Endothelial cell of umbilical vein (primary cell): ENCODE measurements around the gene CHGA. TPM values are rescaled to one million over a fixed set of nuclear protein-coding genes. Genes with fewer than 3 reads are reported as not detected.

ENCODE experiments used
- BruUV-seq: library from RNA; stranded (reverse); fragments of 400-500 nt; replicated peaks from 2 replicates; lab custom pipeline; 2021; lab: Mats Ljungman, UMichigan
- CTCF ChIA-PET: fragments of 300-600, 350-600 bp; sonication (Branson Sonifier 250); formaldehyde crosslinking; loops from one replicate; lab custom pipeline; 2021; ENCODE audit warnings: antibody characterized with exemption, inconsistent platforms; lab: Charles Lee
- POLR2A ChIA-PET: fragments of 300-600, 350-600 bp; sonication (Branson Sonifier 250); formaldehyde crosslinking; loops from one replicate; lab custom pipeline; 2021; ENCODE audit warnings: antibody characterized with exemption, inconsistent platforms; lab: Charles Lee
- DNase-seq: peaks from one replicate; pipeline ENCODE4 v3.0.0-alpha.2; 2011; ENCODE audit warnings: low read depth, low spot score
- FAIRE-seq: peaks from 2 replicates; lab custom pipeline; 2011; peaks lifted over from hg19 to GRCh38; lab: Jason Lieb, UNC
- H2AFZ ChIP-seq: 2 replicates; pipeline ENCODE4 v1.6.0; 2012; ENCODE audit warnings: low read depth, low read length, control low read depth, inconsistent platforms
- H3K27ac ChIP-seq: 2 replicates; pipeline ENCODE4 v1.5.1; 2011; ENCODE audit warnings: low read depth, mild to moderate bottlenecking, control low read depth, low read length, moderate library complexity; ENCODE audit not compliant: insufficient read depth
- H3K27me3 ChIP-seq, 2 experiments: 2 replicates each; pipeline versions ENCODE4 v1.6.0 to v1.6.1; 2011; ENCODE audit warnings: low read length in 2 of 2, mixed read lengths in 1 of 2; ENCODE audit not compliant: control insufficient read depth in 2 of 2, insufficient read depth in 2 of 2
- H3K36me3 ChIP-seq, 2 experiments: 2 replicates in 1 of 2; 3 replicates in 1 of 2; pipeline ENCODE4 v1.5.1; 2011; ENCODE audit warnings: low read length in 2 of 2, mild to moderate bottlenecking in 1 of 2, moderate library complexity in 1 of 2; ENCODE audit not compliant: control insufficient read depth in 2 of 2, insufficient read depth in 2 of 2; ENCODE audit errors: extremely low read depth in 1 of 2
- H3K4me1 ChIP-seq: 3 replicates; pipeline ENCODE4 v1.5.1; 2011; ENCODE audit warnings: mild to moderate bottlenecking, low read length; ENCODE audit not compliant: control insufficient read depth, insufficient read depth; ENCODE audit errors: extremely low read depth
- H3K4me2 ChIP-seq: 2 replicates; pipeline ENCODE4 v1.6.1; 2011; ENCODE audit warnings: low read length, control low read depth, mixed read lengths; ENCODE audit not compliant: insufficient read depth
- H3K4me3 ChIP-seq, 3 experiments: fragments of 200-600 bp in 1 of 3; sonication (generic), shearing (Covaris generic) in 1 of 3; replicated peaks in 1 of 3; 2 replicates each; pipeline ENCODE4 v1.5.1; 2011 to 2016; ENCODE audit warnings: control low read depth in 3 of 3, low read length in 3 of 3, mild to moderate bottlenecking in 2 of 3, inconsistent platforms in 1 of 3, low read depth in 1 of 3, moderate library complexity in 1 of 3; ENCODE audit not compliant: insufficient read depth in 1 of 3
- H3K79me2 ChIP-seq: 2 replicates; pipeline ENCODE4 v1.6.0; 2012; ENCODE audit warnings: low read length, inconsistent platforms; ENCODE audit not compliant: control insufficient read depth, insufficient read depth
- H3K9ac ChIP-seq: replicated peaks from 2 replicates; pipeline ENCODE3; 2011; ENCODE audit warnings: low read length, control low read depth; ENCODE audit not compliant: insufficient read depth; ENCODE audit errors: extremely low read depth
- H3K9me1 ChIP-seq: replicated peaks from 3 replicates; pipeline ENCODE4 v1.6.0; 2011; ENCODE audit warnings: mild to moderate bottlenecking, low read length; ENCODE audit not compliant: control insufficient read depth, insufficient read depth; ENCODE audit errors: extremely low read depth
- H3K9me3 ChIP-seq: replicated peaks from 2 replicates; pipeline ENCODE4 v1.5.1; 2012; ENCODE audit warnings: low read length, inconsistent platforms; ENCODE audit not compliant: control insufficient read depth, insufficient read depth
- H4K20me1 ChIP-seq: replicated peaks from 2 replicates; pipeline ENCODE3; 2011; ENCODE audit warnings: mild to moderate bottlenecking, low read length; ENCODE audit not compliant: control insufficient read depth, insufficient read depth; ENCODE audit errors: extremely low read depth
- EZH2 ChIP-seq: IDR thresholded peaks from 2 replicates; pipeline ENCODE4 v1.6.1; 2012; ENCODE audit warnings: borderline replicate concordance, low read depth, mild to moderate bottlenecking, moderate library complexity, low read length, inconsistent platforms; ENCODE audit not compliant: severe bottlenecking
- FOS ChIP-seq: IDR thresholded peaks from 2 replicates; pipeline ENCODE4 v1.6.1; 2011; ENCODE audit warnings: mild to moderate bottlenecking, low read length, moderate library complexity, borderline replicate concordance; ENCODE audit not compliant: insufficient read depth
- GATA2 ChIP-seq: IDR thresholded peaks from 2 replicates; pipeline ENCODE4 v1.7.0; 2011; ENCODE audit warnings: low read depth, mild to moderate bottlenecking, moderate library complexity, mixed read lengths, low read length; ENCODE audit not compliant: insufficient read length, insufficient read depth
- JUN ChIP-seq: IDR thresholded peaks from 2 replicates; pipeline ENCODE4 v1.6.1; 2011; ENCODE audit warnings: borderline replicate concordance, low read depth; ENCODE audit not compliant: insufficient read length, insufficient read depth
- MAX ChIP-seq: IDR thresholded peaks from 2 replicates; pipeline ENCODE4 v1.6.1; 2011; ENCODE audit not compliant: insufficient read depth, insufficient read length
- MYC ChIP-seq: IDR thresholded peaks from one replicate; pipeline ENCODE4 v1.6.1; 2011; ENCODE audit warnings: mild to moderate bottlenecking, low read depth, low read length
- POLR2A ChIP-seq: IDR thresholded peaks from 2 replicates; pipeline ENCODE4 v1.6.1; 2012; ENCODE audit warnings: low read depth, mild to moderate bottlenecking, control low read depth, low read length
- POLR2AphosphoS5 ChIP-seq: IDR thresholded peaks from 2 replicates; pipeline ENCODE4 v1.6.1; 2012; ENCODE audit warnings: low read depth, mild to moderate bottlenecking, control low read depth, low read length, moderate library complexity; ENCODE audit not compliant: insufficient read depth
- dilution Hi-C: fragments of 300-500 bp; cut with MboI; formaldehyde crosslinking; loops from one replicate; pipeline ENCODE4 v1.15.0; 2019; ENCODE audit warnings: low sequenced_read_pairs; ENCODE audit not compliant: extremely low pct_ligation_motif_present
- intact Hi-C: fragments of 100-400 bp; cut with micrococcal nuclease; formaldehyde crosslinking; loops from one replicate; pipeline ENCODE4 v1.10.0; 2022
- polyA plus RNA-seq, 4 experiments: library from polyadenylated mRNA; depleted of rRNA in 3 of 4; stranded (reverse) in 3 of 4; unstranded in 1 of 4; fragments of >200 nt; gene quantifications; 2 replicates each; pipeline versions ENCODE4 v1.2.1 to v1.2.3, GENCODE V29; 2011 to 2012; ENCODE audit warnings: missing spikeins in 1 of 4
- total RNA-seq: library from RNA; stranded (reverse); gene quantifications from 2 replicates; pipeline ENCODE4 v1.2.3, GENCODE V29; 2021
- TF ChIP-seq, protein P1 (sequence below), 2 donors: IDR thresholded peaks; 1 replicate in 1 of 2; 2 replicates in 1 of 2; pipeline ENCODE4 v1.5.1; 2011; ENCODE audit warnings: low read length in 2 of 2, mild to moderate bottlenecking in 2 of 2, moderate library complexity in 2 of 2, control low read depth in 1 of 2, inconsistent platforms in 1 of 2, low read depth in 1 of 2; ENCODE audit not compliant: insufficient read depth in 1 of 2; ENCODE audit errors: extremely low read depth in 1 of 2

CHGA gene
- total and polyA plus RNA-seq, 2 donors (not counting 3 experiments of a cell fraction or from before 2014, with no cell fraction given), result not detected

DNA sequence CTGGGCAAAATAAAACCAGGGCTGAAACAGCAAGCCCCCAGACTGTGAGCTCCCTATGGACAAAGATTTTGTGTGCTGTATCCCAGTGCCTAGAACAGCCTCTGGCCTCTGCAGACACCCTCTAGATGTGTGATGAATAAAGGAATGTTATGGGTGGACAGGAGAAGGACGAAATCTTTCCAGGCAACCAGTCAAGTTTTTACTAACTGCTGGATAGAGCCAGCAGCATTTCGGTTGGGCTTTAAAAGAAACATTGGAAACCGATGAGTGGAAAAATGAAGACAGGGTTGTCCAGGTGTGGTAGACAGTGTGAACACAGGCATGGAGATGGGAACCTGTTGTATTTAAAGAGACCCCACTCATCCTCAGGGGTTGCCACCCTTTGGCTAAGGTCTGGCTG is 4.0 kb downstream of the CHGA start:
- Histone ChIP-seq H3K9me3 (no peaks in the 10 kb centered on the region), H3K27ac (no peak overlapping the region), H3K9me1 (no peaks in the 10 kb centered on the region), H3K27me3 (peaks cover 5 to 6% of the 10 kb centered on the region in 2 experiments), H2AFZ (no peak overlapping the region), H3K4me2 (no peak overlapping the region), H3K79me2 (no peaks in the 10 kb centered on the region), H4K20me1 (no peaks in the 10 kb centered on the region), H3K9ac (no peak overlapping the region), H3K4me3 (no peak overlapping the region), H3K4me1 (no peaks in the 10 kb centered on the region), H3K36me3 (no peaks in the 10 kb centered on the region)
- BruUV-seq, result no TSS peak
- CTCF ChIA-PET, result interaction anchor here (1.2 kb wide), 1 partner anchor 19 kb away, joined by 3 read pairs; no protein-coding TSS in a partner anchor
- intact Hi-C loops, result no loop called here
- no peak for FAIRE-seq
- no peak for DNase-seq
- TF ChIP-seq POLR2A, result no peak
- POLR2A ChIA-PET, result no interaction called here
- dilution Hi-C loops, result no loop called here

DNA sequence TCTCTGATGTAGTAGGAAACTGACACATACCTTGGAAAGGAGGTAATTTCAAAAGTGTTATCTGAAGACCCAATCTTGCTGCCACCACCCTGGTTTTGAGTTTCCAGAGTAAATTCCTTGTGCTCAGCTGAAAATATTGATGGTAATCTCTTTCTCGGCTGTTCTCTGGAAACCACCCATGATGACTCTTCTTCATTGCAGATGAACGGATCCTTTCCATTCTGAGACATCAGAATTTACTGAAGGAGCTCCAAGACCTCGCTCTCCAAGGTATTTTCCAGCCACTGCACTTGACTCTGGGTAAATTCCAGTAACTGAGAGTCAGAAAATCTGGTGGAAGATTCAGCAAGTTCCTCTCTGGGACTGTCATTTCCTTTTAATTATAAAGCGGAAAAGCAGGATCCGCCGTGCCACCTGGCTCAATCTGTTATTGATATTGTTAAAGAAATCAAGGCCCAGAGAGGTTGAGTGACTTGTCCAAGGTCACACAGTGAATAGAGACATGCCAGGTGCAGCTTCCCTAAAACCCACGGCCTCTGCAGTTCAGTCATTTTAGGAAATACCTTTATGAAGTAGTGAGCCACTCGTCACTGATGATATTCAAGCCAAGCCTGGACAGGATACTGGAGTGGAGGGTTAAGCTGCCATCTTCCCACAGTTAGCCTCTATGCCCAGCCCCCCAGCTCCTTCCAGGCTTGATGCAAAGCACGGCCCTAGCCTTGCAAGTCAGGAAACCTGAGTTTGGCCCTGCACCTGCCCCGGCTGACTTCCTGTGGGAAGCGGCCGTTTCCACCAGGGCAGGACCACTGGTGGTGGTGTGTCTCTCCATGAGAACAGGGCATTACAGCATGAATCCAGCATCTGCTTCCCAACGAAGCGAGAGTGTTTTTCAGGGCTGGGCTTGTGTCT is 4.7 kb downstream of the CHGA start:
- dilution Hi-C loops (no loop called here), intact Hi-C loops (no loop called here)
- H3K4me3 ChIP-seq, result no peak overlapping the region
- ChIA-PET POLR2A (no interaction called here), CTCF (no interaction called here)
- no peak overlapping the region for H3K9ac ChIP-seq
- no peak for TF ChIP-seq MAX
- no peak for TF ChIP-seq MYC
- no peak for TF ChIP-seq GATA2
- no peak for TF ChIP-seq EZH2
- TF ChIP-seq, protein P1, sequence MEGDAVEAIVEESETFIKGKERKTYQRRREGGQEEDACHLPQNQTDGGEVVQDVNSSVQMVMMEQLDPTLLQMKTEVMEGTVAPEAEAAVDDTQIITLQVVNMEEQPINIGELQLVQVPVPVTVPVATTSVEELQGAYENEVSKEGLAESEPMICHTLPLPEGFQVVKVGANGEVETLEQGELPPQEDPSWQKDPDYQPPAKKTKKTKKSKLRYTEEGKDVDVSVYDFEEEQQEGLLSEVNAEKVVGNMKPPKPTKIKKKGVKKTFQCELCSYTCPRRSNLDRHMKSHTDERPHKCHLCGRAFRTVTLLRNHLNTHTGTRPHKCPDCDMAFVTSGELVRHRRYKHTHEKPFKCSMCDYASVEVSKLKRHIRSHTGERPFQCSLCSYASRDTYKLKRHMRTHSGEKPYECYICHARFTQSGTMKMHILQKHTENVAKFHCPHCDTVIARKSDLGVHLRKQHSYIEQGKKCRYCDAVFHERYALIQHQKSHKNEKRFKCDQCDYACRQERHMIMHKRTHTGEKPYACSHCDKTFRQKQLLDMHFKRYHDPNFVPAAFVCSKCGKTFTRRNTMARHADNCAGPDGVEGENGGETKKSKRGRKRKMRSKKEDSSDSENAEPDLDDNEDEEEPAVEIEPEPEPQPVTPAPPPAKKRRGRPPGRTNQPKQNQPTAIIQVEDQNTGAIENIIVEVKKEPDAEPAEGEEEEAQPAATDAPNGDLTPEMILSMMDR (IDR thresholded peaks at IDR 0.05; ENCODE audit: extremely low read depth in 1 of 2, insufficient read depth in 1 of 2, low read depth in 1 of 2, low read length in 2 of 2), result no peak
- no peak for TF ChIP-seq POLR2A
- no peak for TF ChIP-seq JUN
- no peak for TF ChIP-seq POLR2AphosphoS5
- no peak for TF ChIP-seq FOS
- BruUV-seq, result no TSS peak
- no peaks in the 10 kb centered on the region for H3K79me2 ChIP-seq
- no peak overlapping the region for H2AFZ ChIP-seq
- DNase-seq (no peak), FAIRE-seq (no peak)
- no peaks in the 10 kb centered on the region for H3K9me1 ChIP-seq
- no peak overlapping the region for H3K27ac ChIP-seq
- H3K27me3 ChIP-seq, result peaks cover under 1 to 2% of the 10 kb centered on the region in 2 experiments
- H3K36me3 ChIP-seq, result no peaks in the 10 kb centered on the region
- H3K4me1 ChIP-seq, result no peaks in the 10 kb centered on the region
- H3K9me3 ChIP-seq, result no peaks in the 10 kb centered on the region
- no peaks in the 10 kb centered on the region for H4K20me1 ChIP-seq
- H3K4me2 ChIP-seq, result no peak overlapping the region
